Thyroid gland (tissue), 4 donors: ENCODE data around the gene SEL1L3. TPM values are rescaled to one million over a fixed set of nuclear protein-coding genes. Genes with fewer than 3 reads are reported as not detected.

Source experiments
- DNase-seq, 2 donors: peaks; one replicate each; pipeline ENCODE4 v3.0.0-alpha.2; 2019
- H3K27ac ChIP-seq, 3 donors: fragments of 200-600 bp; sonication (generic); 1 replicate in 2 of 3; 2 replicates in 1 of 3; pipeline ENCODE4 v1.5.1; 2016 to 2019; ENCODE audit warnings: mild to moderate bottlenecking in 1 of 3, moderate library complexity in 1 of 3
- H3K27me3 ChIP-seq: fragments of 200-600 bp; sonication (generic); one replicate; pipeline ENCODE4 v1.5.1; 2019
- H3K36me3 ChIP-seq, 2 donors: fragments of 200-600 bp; sonication (generic); one replicate each; pipeline ENCODE4 v1.5.1; 2016 to 2019
- H3K4me1 ChIP-seq, 2 donors: fragments of 200-600 bp; sonication (generic); one replicate each; pipeline ENCODE4 v1.5.1; 2017 to 2019
- H3K4me3 ChIP-seq, 3 donors: fragments of 200-600 bp; sonication (generic); replicated peaks in 1 of 3; 1 replicate in 2 of 3; 2 replicates in 1 of 3; pipeline ENCODE4 v1.5.1; 2016; ENCODE audit warnings: mild to moderate bottlenecking in 1 of 3
- H3K9me3 ChIP-seq: fragments of 200-600 bp; sonication (generic); one replicate; pipeline ENCODE4 v1.5.1; 2017
- POLR2A ChIP-seq, 2 donors: fragments of 450-650 bp; IDR thresholded peaks; one replicate each; pipeline ENCODE4 v1.6.1; 2017; ENCODE audit warnings: antibody characterized with exemption in 2 of 2, mild to moderate bottlenecking in 2 of 2, moderate library complexity in 1 of 2
- WGBS, 2 donors: methylation state at CpG; one replicate each; pipeline ENCODE4 v1.1.5; 2017; 5-methylcytosine and 5-hydroxymethylcytosine counted together
- intact Hi-C: fragments of 100-400 bp; cut with DNase I; formaldehyde crosslinking; loops from one replicate; pipeline ENCODE4 v1.15.1; 2023
- total RNA-seq, 4 donors: library from RNA; depleted of rRNA; stranded (reverse); fragments of >200 nt; gene quantifications; one replicate each; pipeline ENCODE4 v1.2.3, GENCODE V29; 2016
- TF ChIP-seq, protein P1 (sequence below), 6 experiments: fragments of 200-600 bp in 3 of 6; fragments of 450-650 bp in 3 of 6; sonication (generic) in 3 of 6; IDR thresholded peaks; one replicate each; pipeline ENCODE4 v1.5.1; 2016 to 2019; ENCODE audit warnings: antibody characterized with exemption in 6 of 6, mild to moderate bottlenecking in 2 of 6, inconsistent platforms in 1 of 6, moderate library complexity in 1 of 6

SEL1L3 gene
- total RNA-seq, 4 donors from 2014 or later = 18.5 to 81.4 (median 32.4) TPM

DNA sequence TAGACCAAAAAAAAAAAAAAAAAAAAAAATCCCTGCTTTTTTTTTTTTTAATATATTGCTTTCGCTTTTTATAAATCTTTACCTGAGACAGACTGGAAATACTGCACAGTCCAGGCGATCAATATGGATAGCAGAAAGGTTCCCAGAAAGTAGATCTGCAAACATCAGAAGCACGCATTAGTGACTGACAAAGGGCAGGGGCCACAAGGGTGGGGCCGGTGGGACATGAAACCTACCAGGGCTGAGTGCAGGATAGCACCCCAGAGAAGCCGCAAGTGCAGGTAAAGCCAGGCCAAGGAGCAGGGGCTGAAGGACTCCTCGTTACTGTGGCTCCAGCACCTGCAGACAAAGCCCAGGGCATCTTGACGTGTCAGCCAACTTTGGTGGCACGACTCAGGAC is 105.3 kb downstream of the SEL1L3 start:
- no peak for DNase-seq
- no peak overlapping the region for H3K27ac ChIP-seq
- TF ChIP-seq POLR2A (IDR thresholded peaks at IDR 0.05) = no peak
- TF ChIP-seq, protein P1, sequence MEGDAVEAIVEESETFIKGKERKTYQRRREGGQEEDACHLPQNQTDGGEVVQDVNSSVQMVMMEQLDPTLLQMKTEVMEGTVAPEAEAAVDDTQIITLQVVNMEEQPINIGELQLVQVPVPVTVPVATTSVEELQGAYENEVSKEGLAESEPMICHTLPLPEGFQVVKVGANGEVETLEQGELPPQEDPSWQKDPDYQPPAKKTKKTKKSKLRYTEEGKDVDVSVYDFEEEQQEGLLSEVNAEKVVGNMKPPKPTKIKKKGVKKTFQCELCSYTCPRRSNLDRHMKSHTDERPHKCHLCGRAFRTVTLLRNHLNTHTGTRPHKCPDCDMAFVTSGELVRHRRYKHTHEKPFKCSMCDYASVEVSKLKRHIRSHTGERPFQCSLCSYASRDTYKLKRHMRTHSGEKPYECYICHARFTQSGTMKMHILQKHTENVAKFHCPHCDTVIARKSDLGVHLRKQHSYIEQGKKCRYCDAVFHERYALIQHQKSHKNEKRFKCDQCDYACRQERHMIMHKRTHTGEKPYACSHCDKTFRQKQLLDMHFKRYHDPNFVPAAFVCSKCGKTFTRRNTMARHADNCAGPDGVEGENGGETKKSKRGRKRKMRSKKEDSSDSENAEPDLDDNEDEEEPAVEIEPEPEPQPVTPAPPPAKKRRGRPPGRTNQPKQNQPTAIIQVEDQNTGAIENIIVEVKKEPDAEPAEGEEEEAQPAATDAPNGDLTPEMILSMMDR (IDR thresholded peaks at IDR 0.05) = no peak

DNA sequence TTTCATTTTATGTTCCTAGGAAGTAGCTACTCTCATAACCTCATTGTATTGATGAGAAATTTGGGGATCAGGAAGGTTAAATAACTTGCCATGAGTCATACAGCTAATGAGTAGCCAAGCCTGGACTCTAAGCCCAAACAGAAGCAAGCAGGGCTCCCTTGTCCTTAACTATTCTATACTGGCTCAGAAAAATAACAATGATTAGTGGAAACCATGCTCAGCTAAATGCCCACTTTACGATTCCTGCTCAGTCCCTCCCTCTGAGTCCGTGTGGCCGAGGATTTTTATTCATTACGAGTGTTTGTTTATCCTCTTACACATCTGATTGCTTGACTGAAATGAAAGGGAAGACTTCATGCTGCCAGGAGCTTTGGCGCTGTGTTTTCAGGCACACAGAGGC is 106.3 kb downstream of the SEL1L3 start:
- TF ChIP-seq POLR2A (IDR thresholded peaks at IDR 0.05) = no peak
- TF ChIP-seq, protein P1 (IDR thresholded peaks at IDR 0.05) = no peak
- Histone ChIP-seq H3K4me1 (no peaks in the 10 kb centered on the region), H3K36me3 (no peaks in the 10 kb centered on the region), H3K4me3 (no peak overlapping the region), H3K9me3 (no peaks in the 10 kb centered on the region), H3K27ac (no peak overlapping the region), H3K27me3 (no peaks in the 10 kb centered on the region)
- DNase-seq = no peak
- WGBS, 2 donors = 79 to 82% methylated on average over 5 of the region's 5 CpGs
- intact Hi-C loops = no loop called here

More for the DNA sequence above, 105.3 kb downstream of the SEL1L3 start:
- intact Hi-C loops = no loop called here
- Histone ChIP-seq H3K4me1 (no peaks in the 10 kb centered on the region), H3K27me3 (no peaks in the 10 kb centered on the region), H3K9me3 (no peaks in the 10 kb centered on the region), H3K4me3 (no peak overlapping the region), H3K36me3 (no peaks in the 10 kb centered on the region)
- WGBS, 2 donors = 93 to 95% methylated on average over 8 of the region's 8 CpGs

DNA sequence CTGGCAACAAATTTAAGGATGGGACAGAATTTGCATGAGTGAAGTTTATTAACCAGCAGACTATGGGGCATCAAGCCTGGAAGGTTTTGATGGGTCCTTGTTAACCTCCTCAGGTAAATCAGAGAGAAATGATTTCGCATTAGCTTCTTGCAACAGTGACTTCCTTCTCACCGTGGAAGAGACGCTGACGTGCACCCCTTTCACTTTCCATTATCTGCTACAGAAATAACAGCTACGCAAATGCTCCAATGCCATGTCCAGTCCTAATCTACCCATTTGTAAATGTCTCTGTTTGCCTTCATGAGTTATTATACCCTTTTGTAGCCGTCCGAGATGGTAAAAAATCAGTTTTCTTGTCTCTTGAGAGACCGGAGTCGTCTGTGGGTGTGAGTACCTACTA is 106.9 kb downstream of the SEL1L3 start:
- Histone ChIP-seq H3K27me3 (no peaks in the 10 kb centered on the region), H3K9me3 (no peaks in the 10 kb centered on the region), H3K4me3 (no peak overlapping the region), H3K4me1 (no peaks in the 10 kb centered on the region), H3K27ac (no peak overlapping the region), H3K36me3 (no peaks in the 10 kb centered on the region)
- intact Hi-C loops = no loop called here
- TF ChIP-seq, protein P1 (IDR thresholded peaks at IDR 0.05) = no peak
- TF ChIP-seq POLR2A (IDR thresholded peaks at IDR 0.05) = no peak
- DNase-seq = no peak
- 90 to 93% methylated on average over 9 of the region's 9 CpGs for WGBS, 2 donors

DNA sequence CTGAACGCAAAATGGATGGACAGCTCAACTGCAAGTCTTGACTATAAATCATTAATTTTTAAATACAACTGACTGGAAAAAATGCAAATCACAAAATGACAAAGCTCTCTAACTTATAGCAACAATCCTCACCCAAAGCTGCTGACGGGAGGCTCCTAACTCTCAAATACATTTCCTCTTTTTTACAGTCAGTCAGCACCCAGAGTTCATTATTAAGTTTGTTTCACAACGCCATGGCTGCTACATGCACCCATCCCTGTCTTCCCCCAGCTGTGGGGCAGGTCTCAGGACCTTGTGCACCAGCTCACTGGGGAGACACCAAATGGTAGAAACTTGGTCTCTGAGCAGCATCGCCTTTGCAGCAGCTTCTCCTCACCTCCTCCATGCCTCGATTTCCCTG is 109.5 kb downstream of the SEL1L3 start:
- intact Hi-C loops = no loop called here
- Histone ChIP-seq H3K4me1 (peaks cover 0 to 6% of the 10 kb centered on the region in 2 donors), H3K9me3 (no peaks in the 10 kb centered on the region), H3K4me3 (no peak overlapping the region), H3K27ac (no peak overlapping the region), H3K36me3 (no peaks in the 10 kb centered on the region), H3K27me3 (no peaks in the 10 kb centered on the region)
- WGBS, 2 donors = 92 to 95% methylated on average over 5 of the region's 5 CpGs
- no peak for DNase-seq
- TF ChIP-seq, protein P1 (IDR thresholded peaks at IDR 0.05) = no peak
- TF ChIP-seq POLR2A (IDR thresholded peaks at IDR 0.05) = no peak

DNA sequence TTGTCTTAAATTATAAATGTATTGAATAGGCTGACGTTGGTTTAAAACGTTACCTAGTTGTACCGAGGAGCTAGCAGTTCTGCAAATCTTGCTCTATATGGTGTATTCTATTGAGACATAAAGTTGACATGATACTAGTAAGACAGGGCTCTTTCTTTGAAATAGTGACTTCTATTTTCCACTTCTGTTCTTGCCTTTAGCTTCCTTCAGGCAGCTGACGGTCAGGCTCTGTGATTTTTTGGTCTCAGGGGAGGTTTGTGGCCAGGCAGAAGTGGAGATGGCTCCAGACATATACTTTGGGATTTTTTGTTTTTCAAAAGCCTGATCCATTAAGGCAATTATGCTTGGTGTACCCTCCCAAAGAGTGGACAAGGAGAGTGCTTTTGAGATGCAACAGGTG is 111.9 kb downstream of the SEL1L3 start:
- DNase-seq = no peak
- intact Hi-C loops = no loop called here
- Histone ChIP-seq H3K9me3 (no peaks in the 10 kb centered on the region), H3K27me3 (no peaks in the 10 kb centered on the region), H3K4me1 (peaks cover 0 to 6% of the 10 kb centered on the region in 2 donors), H3K27ac (no peak overlapping the region), H3K4me3 (no peak overlapping the region), H3K36me3 (no peaks in the 10 kb centered on the region)
- 83 to 94% methylated on average over 4 of the region's 4 CpGs for WGBS, 2 donors
- TF ChIP-seq, protein P1 (IDR thresholded peaks at IDR 0.05) = no peak
- TF ChIP-seq POLR2A (IDR thresholded peaks at IDR 0.05) = no peak
